Neuronal stem cell (in vitro differentiated cells): ENCODE results near the gene RHBDF1.
A peak's percentile ranks its signal among the peaks of the same experiment; 100 is the strongest.

Experiments
- DNase-seq: peaks from one replicate; pipeline ENCODE4 v3.0.0-alpha.2; 2013; ENCODE audit warnings: low spot score
- H2AFZ ChIP-seq: one replicate; pipeline ENCODE4 v1.6.1; 2013; ENCODE audit warnings: mild to moderate bottlenecking, low read length, inconsistent platforms
- H2AK5ac ChIP-seq: 2 replicates; pipeline ENCODE4 v1.6.1; 2013; ENCODE audit warnings: low read depth, mild to moderate bottlenecking, inconsistent platforms, low read length, moderate library complexity, mixed read lengths
- H2BK120ac ChIP-seq: 2 replicates; pipeline ENCODE4 v1.6.1; 2013; ENCODE audit warnings: low read depth, mild to moderate bottlenecking, inconsistent platforms, low read length, moderate library complexity, mixed read lengths
- H2BK12ac ChIP-seq: one replicate; pipeline ENCODE4 v1.6.1; 2013; ENCODE audit warnings: low read length, inconsistent platforms
- H2BK15ac ChIP-seq: 2 replicates; pipeline ENCODE4 v1.6.1; 2013; ENCODE audit warnings: mild to moderate bottlenecking, low read length, inconsistent platforms, mixed read lengths
- H2BK5ac ChIP-seq: one replicate; pipeline ENCODE4 v1.6.1; 2013; ENCODE audit warnings: inconsistent platforms, mild to moderate bottlenecking, low read length, moderate library complexity
- H3K14ac ChIP-seq: one replicate; pipeline ENCODE4 v1.6.1; 2013; ENCODE audit warnings: low read length, inconsistent platforms
- H3K18ac ChIP-seq: 2 replicates; pipeline ENCODE4 v1.6.1; 2013; ENCODE audit warnings: low read length, inconsistent platforms
- H3K23ac ChIP-seq: 2 replicates; pipeline ENCODE4 v1.6.1; 2013; ENCODE audit warnings: low read depth, mild to moderate bottlenecking, mixed read lengths, low read length, inconsistent platforms; ENCODE audit not compliant: poor library complexity
- H3K27ac ChIP-seq: replicated peaks from 3 replicates; pipeline ENCODE4 v1.5.1; 2013; ENCODE audit warnings: low read length, inconsistent platforms
- H3K27me3 ChIP-seq, 3 experiments: 2 replicates each; pipeline ENCODE4 v1.6.1; 2013; ENCODE audit warnings: low read length in 3 of 3, mild to moderate bottlenecking in 2 of 3, inconsistent platforms in 1 of 3, low read depth in 1 of 3, mixed read lengths in 1 of 3, moderate library complexity in 1 of 3; ENCODE audit not compliant: control insufficient read depth in 3 of 3, insufficient read depth in 3 of 3
- H3K36me3 ChIP-seq, 2 donors: replicated peaks in 1 of 2; 2 replicates each; pipeline ENCODE4 v1.6.1; 2013; ENCODE audit warnings: low read length in 2 of 2; ENCODE audit not compliant: control insufficient read depth in 2 of 2, insufficient read depth in 2 of 2
- H3K4ac ChIP-seq: 2 replicates; pipeline ENCODE4 v1.6.1; 2013; ENCODE audit warnings: inconsistent platforms, mild to moderate bottlenecking, low read length, moderate library complexity
- H3K4me1 ChIP-seq, 2 donors: 1 replicate in 1 of 2; 2 replicates in 1 of 2; pipeline ENCODE4 v1.6.1; 2013; ENCODE audit warnings: low read length in 2 of 2, low read depth in 1 of 2; ENCODE audit not compliant: control insufficient read depth in 2 of 2, insufficient read depth in 1 of 2
- H3K4me2 ChIP-seq: one replicate; pipeline ENCODE4 v1.6.1; 2013; ENCODE audit warnings: mild to moderate bottlenecking, low read length, inconsistent platforms; ENCODE audit not compliant: insufficient read depth, poor library complexity, severe bottlenecking
- H3K4me3 ChIP-seq, 2 donors: 2 replicates each; pipeline ENCODE4 v1.5.1; 2013; ENCODE audit warnings: low read length in 2 of 2, mild to moderate bottlenecking in 2 of 2, inconsistent platforms in 1 of 2, moderate library complexity in 1 of 2
- H3K79me1 ChIP-seq: one replicate; pipeline ENCODE4 v1.6.1; 2013; ENCODE audit warnings: low read depth, mild to moderate bottlenecking, inconsistent platforms, low read length, moderate library complexity
- H3K9ac ChIP-seq: one replicate; pipeline ENCODE4 v1.6.1; 2013; ENCODE audit warnings: mild to moderate bottlenecking, low read depth, low read length, inconsistent platforms; ENCODE audit not compliant: poor library complexity
- H3K9me3 ChIP-seq, 2 donors: replicated peaks in 1 of 2; 2 replicates each; pipeline versions ENCODE3 to v1.6.1; 2013; ENCODE audit warnings: low read length in 2 of 2, mild to moderate bottlenecking in 2 of 2, inconsistent platforms in 1 of 2, low read depth in 1 of 2, mixed read lengths in 1 of 2, moderate library complexity in 1 of 2; ENCODE audit not compliant: control insufficient read depth in 2 of 2, insufficient read depth in 1 of 2
- H4K8ac ChIP-seq: one replicate; pipeline ENCODE4 v1.6.1; 2013; ENCODE audit warnings: low read depth, mild to moderate bottlenecking, inconsistent platforms, low read length, moderate library complexity
- H4K91ac ChIP-seq: one replicate; pipeline ENCODE4 v1.6.1; 2013; ENCODE audit warnings: low read length, low read depth, mild to moderate bottlenecking, inconsistent platforms; ENCODE audit not compliant: poor library complexity
- whole genome bisulfite sequencing, 2 donors: extraction: QIAGEN DNeasy Blood & Tissue Kit; methylation state at CpG; one replicate each; pipeline ENCODE4 v1.1.7; 2013; ENCODE audit warnings: missing lambda C conversion rate in 2 of 2, mixed read lengths in 1 of 2; ENCODE audit not compliant: insufficient read length in 2 of 2, insufficient replicate concordance in 1 of 2; ENCODE audit errors: extremely low coverage in 2 of 2; 5-methylcytosine and 5-hydroxymethylcytosine counted together

RHBDF1 gene

DNA sequence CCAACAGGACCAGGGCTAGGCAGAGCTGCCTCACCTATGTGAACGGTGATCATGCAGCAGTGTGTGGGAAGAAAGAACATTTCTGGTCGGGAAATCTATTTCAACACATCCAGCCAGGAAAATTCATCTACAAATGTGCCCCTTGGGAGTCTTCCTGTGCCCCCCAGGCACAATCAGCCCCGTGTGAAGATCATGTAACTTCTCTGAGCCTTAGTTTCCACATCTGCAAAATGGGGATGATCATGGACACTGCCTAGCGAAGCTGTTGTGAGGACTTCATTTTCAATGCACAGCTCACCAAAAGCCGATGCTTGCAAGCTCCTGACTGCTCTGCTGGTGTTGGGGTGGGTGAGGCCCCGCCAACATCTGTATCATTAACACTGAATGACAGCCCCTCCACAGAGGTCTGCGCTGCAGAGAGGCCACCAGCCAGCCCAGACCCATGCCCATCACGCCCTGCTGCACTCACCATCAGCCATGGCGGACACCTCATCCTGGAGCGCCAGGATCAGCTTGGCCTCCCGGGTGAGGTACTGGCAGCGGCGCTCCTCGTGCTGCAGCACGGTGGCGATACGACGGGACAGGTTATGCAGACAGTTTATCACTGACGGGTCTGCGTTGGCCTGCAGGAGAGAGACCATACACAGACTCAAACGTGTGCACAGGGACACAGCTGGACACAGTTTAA lies 39.9 kb upstream of the RHBDF1 start:
- Histone ChIP-seq H3K14ac (no peak overlapping the region), H3K4ac (no peak overlapping the region), H3K4me1 (peaks cover 0 to 6% of the 10 kb centered on the region in 2 donors), H3K9ac (no peak overlapping the region), H2BK12ac (no peak overlapping the region), H3K36me3 (peaks cover 2 to 27% of the 10 kb centered on the region in 2 donors), H3K23ac (no peak overlapping the region), H3K18ac (no peak overlapping the region), H3K9me3 (no peaks in the 10 kb centered on the region), H4K91ac (no peak overlapping the region), H3K27ac (no peak overlapping the region), H4K8ac (no peak overlapping the region), H2AK5ac (no peak overlapping the region), H3K79me1 (no peaks in the 10 kb centered on the region), H3K4me2 (no peak overlapping the region), H3K27me3 (no peaks in the 10 kb centered on the region), H3K4me3 (peak overlapping the region in 1 of 2 donors; percentile 45), H2BK120ac (no peak overlapping the region), H2BK15ac (no peak overlapping the region), H2AFZ (no peak overlapping the region), H2BK5ac (no peak overlapping the region)
- DNase-seq: no peak
- WGBS, 2 donors: no CpG with 5 or more reads among the region's 21 CpGs

DNA sequence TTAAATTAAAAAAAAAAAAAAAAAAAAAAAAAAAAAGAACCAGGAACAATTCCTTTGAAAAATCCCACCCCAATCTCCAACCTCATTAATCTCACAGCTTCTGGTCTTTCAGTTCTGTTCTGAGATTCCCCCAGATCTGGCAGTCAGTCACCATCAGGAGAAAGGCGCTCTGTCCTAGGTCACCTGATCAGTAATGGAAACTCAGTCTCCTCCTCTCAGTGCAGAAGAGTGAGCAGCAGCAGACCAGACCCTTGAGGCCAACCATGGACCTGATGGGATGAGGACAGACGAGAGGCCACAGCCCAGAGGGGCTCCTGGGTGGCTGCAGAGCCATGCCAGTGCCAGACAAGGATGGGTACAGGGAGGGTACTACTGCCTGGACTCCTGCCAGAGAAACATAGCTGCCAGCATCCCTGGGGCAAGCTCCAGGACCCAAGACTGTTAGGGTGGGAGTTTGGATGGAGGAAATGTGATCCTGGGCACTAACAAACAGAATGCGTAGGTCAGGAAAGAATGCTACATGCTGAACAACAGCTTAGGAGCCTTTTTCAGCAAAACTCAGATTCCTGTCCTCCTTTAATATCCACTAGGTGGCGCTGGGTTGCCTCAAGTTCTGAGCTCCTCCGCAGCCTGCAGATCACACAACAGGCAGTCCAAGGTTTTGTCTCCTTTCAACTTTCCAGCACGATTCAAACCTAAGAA lies 34.3 kb upstream of the RHBDF1 start:
- no CpG with 5 or more reads among the region's 6 CpGs for WGBS, 2 donors
- H3K36me3 ChIP-seq: peaks cover 0 to 11% of the 10 kb centered on the region in 2 donors
- H3K27ac ChIP-seq: no peak overlapping the region

DNA sequence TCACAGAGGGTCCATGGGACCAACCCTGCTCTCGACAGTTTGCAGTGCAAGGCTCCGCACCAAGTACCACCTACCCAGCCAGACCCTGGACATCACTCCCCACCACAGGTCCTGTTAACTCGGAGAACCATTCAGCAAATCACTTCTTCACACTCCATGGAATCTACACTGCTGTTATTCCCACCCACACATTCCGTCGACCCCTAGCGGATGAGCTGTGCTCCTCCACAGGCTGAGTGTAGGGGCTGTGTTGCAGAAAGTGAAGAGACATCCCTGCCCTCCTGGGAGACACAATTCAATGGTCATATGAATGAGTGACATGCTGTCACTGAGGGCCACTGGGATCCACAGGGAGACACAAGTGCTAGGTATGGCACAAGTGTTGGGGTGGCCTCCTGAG lies 33.1 kb upstream of the RHBDF1 start:
- Histone ChIP-seq H2BK15ac (no peak overlapping the region), H3K27ac (no peak overlapping the region), H3K9me3 (no peaks in the 10 kb centered on the region), H3K4me3 (no peak overlapping the region), H4K91ac (no peak overlapping the region), H3K23ac (no peak overlapping the region), H2AK5ac (no peak overlapping the region), H3K4me2 (no peak overlapping the region), H3K14ac (no peak overlapping the region), H2BK120ac (no peak overlapping the region), H2BK5ac (no peak overlapping the region), H2AFZ (no peak overlapping the region), H3K27me3 (no peaks in the 10 kb centered on the region), H2BK12ac (no peak overlapping the region), H3K4me1 (peaks cover 0 to 2% of the 10 kb centered on the region in 2 donors), H3K4ac (no peak overlapping the region), H3K9ac (no peak overlapping the region), H4K8ac (no peak overlapping the region), H3K18ac (no peak overlapping the region), H3K36me3 (peaks cover 2 to 7% of the 10 kb centered on the region in 2 donors), H3K79me1 (no peaks in the 10 kb centered on the region)
- DNase-seq: no peak
- no CpG with 5 or more reads among the region's 6 CpGs for WGBS, 2 donors

More for the DNA sequence above, 34.3 kb upstream of the RHBDF1 start:
- H2BK15ac ChIP-seq: no peak overlapping the region
- no peak overlapping the region for H3K23ac ChIP-seq
- no peak overlapping the region for H2AFZ ChIP-seq
- H2BK5ac ChIP-seq: no peak overlapping the region
- no peak overlapping the region for H3K4me2 ChIP-seq
- no peaks in the 10 kb centered on the region for H3K9me3 ChIP-seq
- H2BK12ac ChIP-seq: no peak overlapping the region
- H3K4me1 ChIP-seq: peaks cover 0 to 2% of the 10 kb centered on the region in 2 donors
- H4K8ac ChIP-seq: no peak overlapping the region
- H3K4me3 ChIP-seq: no peak overlapping the region
- no peak overlapping the region for H3K4ac ChIP-seq
- no peaks in the 10 kb centered on the region for H3K79me1 ChIP-seq
- DNase-seq: peak; percentile 67
- H2BK120ac ChIP-seq: no peak overlapping the region
- no peaks in the 10 kb centered on the region for H3K27me3 ChIP-seq
- no peak overlapping the region for H3K18ac ChIP-seq
- H2AK5ac ChIP-seq: no peak overlapping the region
- H4K91ac ChIP-seq: no peak overlapping the region
- H3K9ac ChIP-seq: no peak overlapping the region
- H3K14ac ChIP-seq: no peak overlapping the region

- H3K4me1 ChIP-seq: peaks cover 0 to 2% of the 10 kb centered on the region in 2 donors
- no peak for DNase-seq
- H3K27me3 ChIP-seq: no peaks in the 10 kb centered on the region
- no peak overlapping the region for H2BK5ac ChIP-seq
- H3K18ac ChIP-seq: no peak overlapping the region
- no peaks in the 10 kb centered on the region for H3K9me3 ChIP-seq
- H3K79me1 ChIP-seq: no peaks in the 10 kb centered on the region
- no peak overlapping the region for H3K9ac ChIP-seq
- no peak overlapping the region for H2AK5ac ChIP-seq
- no peak overlapping the region for H3K4me3 ChIP-seq
- WGBS, 2 donors: no CpG with 5 or more reads among the region's 3 CpGs
- H3K4ac ChIP-seq: no peak overlapping the region
- H2BK15ac ChIP-seq: no peak overlapping the region
- peaks cover 2 to 4% of the 10 kb centered on the region in 2 donors for H3K36me3 ChIP-seq
- no peak overlapping the region for H4K91ac ChIP-seq
- H2BK12ac ChIP-seq: no peak overlapping the region
- H3K23ac ChIP-seq: no peak overlapping the region
- no peak overlapping the region for H3K4me2 ChIP-seq
- H2BK120ac ChIP-seq: no peak overlapping the region
- H3K27ac ChIP-seq: no peak overlapping the region
- no peak overlapping the region for H4K8ac ChIP-seq
- H2AFZ ChIP-seq: no peak overlapping the region
- no peak overlapping the region for H3K14ac ChIP-seq
Observed at GRCh38 chr16:104928-105327, 32.5 kb upstream of the RHBDF1 start.
